ENCODE measurements around the gene METRNL.

Gene METRNL

GRCh38 chr17:83100853-83101391, 21.5 kb downstream of the METRNL start:
- H3K79me2 ChIP-seq (ENCODE audit: insufficient read depth, low read depth), result no peaks in the 10 kb centered on the region
- H3K4me3 ChIP-seq (IDR thresholded peaks at IDR 0.05; ENCODE audit: insufficient read depth, low read depth, low read length), result no peak overlapping the region
- peaks cover 79% of the 10 kb centered on the region for H3K27me3 ChIP-seq (ENCODE audit: insufficient read depth, low read depth)
- TF ChIP-seq, protein P1, sequence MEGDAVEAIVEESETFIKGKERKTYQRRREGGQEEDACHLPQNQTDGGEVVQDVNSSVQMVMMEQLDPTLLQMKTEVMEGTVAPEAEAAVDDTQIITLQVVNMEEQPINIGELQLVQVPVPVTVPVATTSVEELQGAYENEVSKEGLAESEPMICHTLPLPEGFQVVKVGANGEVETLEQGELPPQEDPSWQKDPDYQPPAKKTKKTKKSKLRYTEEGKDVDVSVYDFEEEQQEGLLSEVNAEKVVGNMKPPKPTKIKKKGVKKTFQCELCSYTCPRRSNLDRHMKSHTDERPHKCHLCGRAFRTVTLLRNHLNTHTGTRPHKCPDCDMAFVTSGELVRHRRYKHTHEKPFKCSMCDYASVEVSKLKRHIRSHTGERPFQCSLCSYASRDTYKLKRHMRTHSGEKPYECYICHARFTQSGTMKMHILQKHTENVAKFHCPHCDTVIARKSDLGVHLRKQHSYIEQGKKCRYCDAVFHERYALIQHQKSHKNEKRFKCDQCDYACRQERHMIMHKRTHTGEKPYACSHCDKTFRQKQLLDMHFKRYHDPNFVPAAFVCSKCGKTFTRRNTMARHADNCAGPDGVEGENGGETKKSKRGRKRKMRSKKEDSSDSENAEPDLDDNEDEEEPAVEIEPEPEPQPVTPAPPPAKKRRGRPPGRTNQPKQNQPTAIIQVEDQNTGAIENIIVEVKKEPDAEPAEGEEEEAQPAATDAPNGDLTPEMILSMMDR (conservative IDR thresholded peaks at IDR 0.05; ENCODE audit: low read depth, low read length), result no peak
- no peak overlapping the region for H3K27ac ChIP-seq
- no peaks in the 10 kb centered on the region for H3K36me3 ChIP-seq (ENCODE audit: insufficient read depth)
- no peaks in the 10 kb centered on the region for H4K20me1 ChIP-seq (ENCODE audit: insufficient read depth)
- no peaks in the 10 kb centered on the region for H3K4me1 ChIP-seq (ENCODE audit: low read depth, poor library complexity, severe bottlenecking)
- H3K4me2 ChIP-seq, result no peak overlapping the region
- no peak overlapping the region for H2AFZ ChIP-seq (ENCODE audit: low read depth)
- H3K9ac ChIP-seq, result no peak overlapping the region

GRCh38 chr17:83101805-83102480, 22.5 kb downstream of the METRNL start:
- Histone ChIP-seq H3K36me3 (ENCODE audit: insufficient read depth) (no peaks in the 10 kb centered on the region), H3K27ac (no peak overlapping the region), H4K20me1 (ENCODE audit: insufficient read depth) (no peaks in the 10 kb centered on the region), H3K4me1 (ENCODE audit: low read depth, poor library complexity, severe bottlenecking) (no peaks in the 10 kb centered on the region), H3K9ac (no peak overlapping the region), H3K4me3 (IDR thresholded peaks at IDR 0.05; ENCODE audit: insufficient read depth, low read depth, low read length) (no peak overlapping the region), H3K79me2 (ENCODE audit: insufficient read depth, low read depth) (no peaks in the 10 kb centered on the region), H3K27me3 (ENCODE audit: insufficient read depth, low read depth) (peaks cover 81% of the 10 kb centered on the region), H2AFZ (ENCODE audit: low read depth) (no peak overlapping the region), H3K4me2 (no peak overlapping the region)
- TF ChIP-seq, protein P1 (conservative IDR thresholded peaks at IDR 0.05; ENCODE audit: low read depth, low read length), result no peak

DNA sequence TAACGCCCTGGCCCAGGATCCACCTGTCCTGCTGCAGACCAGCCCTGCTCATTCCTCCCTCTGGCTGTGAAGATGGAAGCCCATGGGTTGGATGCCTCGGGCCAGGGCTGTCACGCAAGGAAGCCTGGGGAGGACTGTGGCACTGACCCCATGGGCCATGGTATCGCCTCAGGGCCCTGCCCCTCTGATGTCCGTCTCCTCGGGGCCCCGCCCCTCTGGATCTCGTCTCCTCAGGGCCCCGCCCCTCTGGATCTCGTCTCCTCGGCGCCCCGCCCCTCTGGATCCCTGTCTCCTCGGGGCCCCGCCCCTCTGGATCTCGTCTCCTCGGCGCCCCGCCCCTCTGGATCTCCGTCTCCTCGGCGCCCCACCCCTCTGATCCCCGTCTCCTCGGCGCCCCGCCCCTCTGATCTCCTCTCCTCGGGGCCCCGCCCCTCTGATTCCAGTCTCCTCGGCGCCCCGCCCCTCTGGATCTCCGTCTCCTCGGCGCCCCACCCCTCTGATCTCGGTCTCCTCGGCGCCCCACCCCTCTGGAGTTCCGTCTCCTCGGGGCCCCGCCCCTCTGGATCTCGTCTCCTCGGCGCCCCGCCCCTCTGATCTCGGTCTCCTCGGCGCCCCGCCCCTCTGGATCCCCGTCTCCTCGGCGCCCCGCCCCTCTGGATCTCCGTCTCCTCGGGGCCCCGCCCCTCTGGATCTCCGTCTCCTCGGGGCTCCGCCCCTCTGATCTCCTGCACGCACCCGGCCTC, 24.0 kb downstream of the METRNL start:
- H3K9ac ChIP-seq, result no peak overlapping the region
- H3K36me3 ChIP-seq (ENCODE audit: insufficient read depth), result no peaks in the 10 kb centered on the region
- no peaks in the 10 kb centered on the region for H4K20me1 ChIP-seq (ENCODE audit: insufficient read depth)
- TF ChIP-seq, protein P1 (conservative IDR thresholded peaks at IDR 0.05; ENCODE audit: low read depth, low read length), result no peak
- H3K79me2 ChIP-seq (ENCODE audit: insufficient read depth, low read depth), result no peaks in the 10 kb centered on the region
- H2AFZ ChIP-seq (ENCODE audit: low read depth), result no peak overlapping the region
- H3K27me3 ChIP-seq (ENCODE audit: insufficient read depth, low read depth), result peaks cover 79% of the 10 kb centered on the region
- H3K27ac ChIP-seq, result no peak overlapping the region
- no peak overlapping the region for H3K4me3 ChIP-seq (IDR thresholded peaks at IDR 0.05; ENCODE audit: insufficient read depth, low read depth, low read length)
- no peak overlapping the region for H3K4me2 ChIP-seq
- no peaks in the 10 kb centered on the region for H3K4me1 ChIP-seq (ENCODE audit: low read depth, poor library complexity, severe bottlenecking)

- H3K4me1 ChIP-seq (ENCODE audit: low read depth, poor library complexity, severe bottlenecking), result no peaks in the 10 kb centered on the region
- TF ChIP-seq, protein P1 (conservative IDR thresholded peaks at IDR 0.05; ENCODE audit: low read depth, low read length), result no peak
- no peak overlapping the region for H2AFZ ChIP-seq (ENCODE audit: low read depth)
- H3K27me3 ChIP-seq (ENCODE audit: insufficient read depth, low read depth), result peaks cover 79% of the 10 kb centered on the region
- no peak overlapping the region for H3K9ac ChIP-seq
- H3K36me3 ChIP-seq (ENCODE audit: insufficient read depth), result no peaks in the 10 kb centered on the region
- H3K27ac ChIP-seq, result no peak overlapping the region
- no peak overlapping the region for H3K4me3 ChIP-seq (IDR thresholded peaks at IDR 0.05; ENCODE audit: insufficient read depth, low read depth, low read length)
- H4K20me1 ChIP-seq (ENCODE audit: insufficient read depth), result no peaks in the 10 kb centered on the region
- no peaks in the 10 kb centered on the region for H3K79me2 ChIP-seq (ENCODE audit: insufficient read depth, low read depth)
- H3K4me2 ChIP-seq, result no peak overlapping the region
Observed at GRCh38 chr17:83103943-83104311, 24.5 kb downstream of the METRNL start.

All from KMS-11 (cell line).